Measurements from ENCODE around the gene TRIP13. TPM values are rescaled to one million over a fixed set of nuclear protein-coding genes. Genes with fewer than 3 reads are reported as not detected.

TRIP13 gene
- total RNA-seq, 2 experiments from 2014 or later = 33.4 to 38.6 TPM

Other genes with a start within 250 kb of the TRIP13 start
- under 1 TPM; 0.02 to 0.05 TPM for gene TPPP, start 199.5 kb upstream of the TRIP13 start, total RNA-seq
- under 1 TPM; 0.35 to 0.87 TPM for gene ZDHHC11B, start 108.2 kb upstream of the TRIP13 start, total RNA-seq
- 1 to 10 TPM; 9.4 to 10.0 TPM for gene ZDHHC11, start 41.9 kb upstream of the TRIP13 start, total RNA-seq
- 10 to 100 TPM; 52.7 to 59.1 TPM for gene BRD9, start 83 bp upstream of the TRIP13 start, total RNA-seq
- gene NKD2, start 115.9 kb downstream of the TRIP13 start, total RNA-seq = 1 to 10 TPM; 1.4 to 1.8 TPM
- 100 to 1,000 TPM; 102 to 120 TPM for gene SLC12A7, start 219.2 kb downstream of the TRIP13 start, total RNA-seq

Measured in activated CD4-positive, alpha-beta T cell treated with anti-CD3 and anti-CD28 coated beads, Interleukin-2, amount 10 ng/mL, durations not matched to agents 7 days and 5 days (primary cell).